ENCODE results near the gene PHLDA2. TPM values are rescaled to one million over a fixed set of nuclear protein-coding genes. Genes with fewer than 3 reads are reported as not detected.

The PHLDA2 gene
- total and polyA plus RNA-seq, 2 experiments from 2014 or later: 3.8 to 16.5 TPM

DNA sequence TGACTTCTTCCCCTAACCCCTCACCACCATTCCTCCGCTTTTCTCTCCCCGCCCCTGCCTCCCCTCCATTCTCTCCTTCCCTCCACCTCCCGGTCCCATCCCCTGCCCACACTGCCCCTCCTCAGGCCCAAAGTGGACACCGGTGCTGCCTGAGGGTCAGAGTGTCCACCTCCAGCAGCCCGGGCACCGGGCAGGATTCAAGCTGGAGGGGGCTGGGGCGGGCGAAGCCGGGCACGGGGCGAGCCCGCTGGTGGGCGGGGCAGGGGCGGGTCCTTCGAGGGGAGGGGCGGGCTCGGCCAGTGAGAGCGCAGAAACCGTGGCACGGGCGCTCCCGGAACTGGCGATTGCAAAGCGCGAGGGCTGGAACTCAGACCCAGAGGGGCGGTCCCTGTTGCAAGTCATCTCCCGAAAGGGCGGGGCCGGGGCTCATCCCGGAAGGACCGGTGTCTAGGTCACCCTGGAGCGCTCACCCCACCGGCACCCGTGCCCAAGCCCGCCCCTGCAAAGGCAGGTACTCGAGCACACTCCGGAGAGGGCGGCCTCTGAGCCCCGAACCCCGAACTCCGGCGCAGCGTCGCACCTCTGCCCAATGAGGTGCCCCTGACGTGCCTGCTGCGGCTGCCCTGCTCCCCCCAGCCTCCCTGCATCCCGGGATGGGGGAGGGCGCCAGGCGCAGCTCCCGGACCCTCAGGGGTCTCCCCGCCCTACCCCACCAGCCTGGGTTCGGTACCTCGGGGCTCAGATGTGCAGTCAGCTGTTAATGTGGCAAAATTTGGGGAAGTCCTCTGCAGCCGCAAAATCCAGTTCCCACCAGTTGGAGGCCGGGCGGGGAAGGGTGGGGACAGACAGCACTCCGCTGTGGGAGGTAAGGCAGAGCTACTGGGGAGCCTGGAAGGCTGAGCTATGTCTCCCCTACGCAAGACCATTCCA lies 27.1 kb downstream of the PHLDA2 start:
- H3K79me2 ChIP-seq (replicated peaks; ENCODE audit: insufficient read depth): no peaks in the 10 kb centered on the region
- DNase-seq (ENCODE audit: low spot score): peak; percentile 99
- H3K4me3 ChIP-seq: peak overlapping the region; percentile 72
- peaks cover 13% of the 10 kb centered on the region for H3K36me3 Mint-ChIP-seq (ENCODE audit: low read depth)
- no peak overlapping the region for H3K27ac ChIP-seq (ENCODE audit: low read depth)
- H3K4me2 ChIP-seq: peak overlapping the region; percentile 92
- H3K4me1 ChIP-seq (ENCODE audit: insufficient read depth): peaks cover 5% of the 10 kb centered on the region; the same call in 1 of the 2 replicates
- H3K27me3 Mint-ChIP-seq (ENCODE audit: insufficient read depth, low read depth, poor library complexity): peaks cover 41% of the 10 kb centered on the region
- no peaks in the 10 kb centered on the region for H3F3A ChIP-seq (replicated peaks; ENCODE audit: low read depth)
- ATAC-seq: peak; percentile 90
- H3K27ac Mint-ChIP-seq: no peak overlapping the region
- H3K9me3 Mint-ChIP-seq: peaks cover 14% of the 10 kb centered on the region; the same call in 2 of the 3 replicates
- H3K4me3 Mint-ChIP-seq: peak overlapping the region; percentile 69
- peak overlapping the region; percentile 85 for H2AFZ ChIP-seq
- TF ChIP-seq STAT1 (IDR thresholded peaks at IDR 0.05; ENCODE audit: unreplicated experiment) (no peak), CTCF (conservative IDR thresholded peaks at IDR 0.05; ENCODE audit: low read depth in 2 of 2) (no peak), POLR2AphosphoS5 (IDR thresholded peaks at IDR 0.05; ENCODE audit: low read depth) (peak; percentile 71)
- TF ChIP-seq, protein P1, sequence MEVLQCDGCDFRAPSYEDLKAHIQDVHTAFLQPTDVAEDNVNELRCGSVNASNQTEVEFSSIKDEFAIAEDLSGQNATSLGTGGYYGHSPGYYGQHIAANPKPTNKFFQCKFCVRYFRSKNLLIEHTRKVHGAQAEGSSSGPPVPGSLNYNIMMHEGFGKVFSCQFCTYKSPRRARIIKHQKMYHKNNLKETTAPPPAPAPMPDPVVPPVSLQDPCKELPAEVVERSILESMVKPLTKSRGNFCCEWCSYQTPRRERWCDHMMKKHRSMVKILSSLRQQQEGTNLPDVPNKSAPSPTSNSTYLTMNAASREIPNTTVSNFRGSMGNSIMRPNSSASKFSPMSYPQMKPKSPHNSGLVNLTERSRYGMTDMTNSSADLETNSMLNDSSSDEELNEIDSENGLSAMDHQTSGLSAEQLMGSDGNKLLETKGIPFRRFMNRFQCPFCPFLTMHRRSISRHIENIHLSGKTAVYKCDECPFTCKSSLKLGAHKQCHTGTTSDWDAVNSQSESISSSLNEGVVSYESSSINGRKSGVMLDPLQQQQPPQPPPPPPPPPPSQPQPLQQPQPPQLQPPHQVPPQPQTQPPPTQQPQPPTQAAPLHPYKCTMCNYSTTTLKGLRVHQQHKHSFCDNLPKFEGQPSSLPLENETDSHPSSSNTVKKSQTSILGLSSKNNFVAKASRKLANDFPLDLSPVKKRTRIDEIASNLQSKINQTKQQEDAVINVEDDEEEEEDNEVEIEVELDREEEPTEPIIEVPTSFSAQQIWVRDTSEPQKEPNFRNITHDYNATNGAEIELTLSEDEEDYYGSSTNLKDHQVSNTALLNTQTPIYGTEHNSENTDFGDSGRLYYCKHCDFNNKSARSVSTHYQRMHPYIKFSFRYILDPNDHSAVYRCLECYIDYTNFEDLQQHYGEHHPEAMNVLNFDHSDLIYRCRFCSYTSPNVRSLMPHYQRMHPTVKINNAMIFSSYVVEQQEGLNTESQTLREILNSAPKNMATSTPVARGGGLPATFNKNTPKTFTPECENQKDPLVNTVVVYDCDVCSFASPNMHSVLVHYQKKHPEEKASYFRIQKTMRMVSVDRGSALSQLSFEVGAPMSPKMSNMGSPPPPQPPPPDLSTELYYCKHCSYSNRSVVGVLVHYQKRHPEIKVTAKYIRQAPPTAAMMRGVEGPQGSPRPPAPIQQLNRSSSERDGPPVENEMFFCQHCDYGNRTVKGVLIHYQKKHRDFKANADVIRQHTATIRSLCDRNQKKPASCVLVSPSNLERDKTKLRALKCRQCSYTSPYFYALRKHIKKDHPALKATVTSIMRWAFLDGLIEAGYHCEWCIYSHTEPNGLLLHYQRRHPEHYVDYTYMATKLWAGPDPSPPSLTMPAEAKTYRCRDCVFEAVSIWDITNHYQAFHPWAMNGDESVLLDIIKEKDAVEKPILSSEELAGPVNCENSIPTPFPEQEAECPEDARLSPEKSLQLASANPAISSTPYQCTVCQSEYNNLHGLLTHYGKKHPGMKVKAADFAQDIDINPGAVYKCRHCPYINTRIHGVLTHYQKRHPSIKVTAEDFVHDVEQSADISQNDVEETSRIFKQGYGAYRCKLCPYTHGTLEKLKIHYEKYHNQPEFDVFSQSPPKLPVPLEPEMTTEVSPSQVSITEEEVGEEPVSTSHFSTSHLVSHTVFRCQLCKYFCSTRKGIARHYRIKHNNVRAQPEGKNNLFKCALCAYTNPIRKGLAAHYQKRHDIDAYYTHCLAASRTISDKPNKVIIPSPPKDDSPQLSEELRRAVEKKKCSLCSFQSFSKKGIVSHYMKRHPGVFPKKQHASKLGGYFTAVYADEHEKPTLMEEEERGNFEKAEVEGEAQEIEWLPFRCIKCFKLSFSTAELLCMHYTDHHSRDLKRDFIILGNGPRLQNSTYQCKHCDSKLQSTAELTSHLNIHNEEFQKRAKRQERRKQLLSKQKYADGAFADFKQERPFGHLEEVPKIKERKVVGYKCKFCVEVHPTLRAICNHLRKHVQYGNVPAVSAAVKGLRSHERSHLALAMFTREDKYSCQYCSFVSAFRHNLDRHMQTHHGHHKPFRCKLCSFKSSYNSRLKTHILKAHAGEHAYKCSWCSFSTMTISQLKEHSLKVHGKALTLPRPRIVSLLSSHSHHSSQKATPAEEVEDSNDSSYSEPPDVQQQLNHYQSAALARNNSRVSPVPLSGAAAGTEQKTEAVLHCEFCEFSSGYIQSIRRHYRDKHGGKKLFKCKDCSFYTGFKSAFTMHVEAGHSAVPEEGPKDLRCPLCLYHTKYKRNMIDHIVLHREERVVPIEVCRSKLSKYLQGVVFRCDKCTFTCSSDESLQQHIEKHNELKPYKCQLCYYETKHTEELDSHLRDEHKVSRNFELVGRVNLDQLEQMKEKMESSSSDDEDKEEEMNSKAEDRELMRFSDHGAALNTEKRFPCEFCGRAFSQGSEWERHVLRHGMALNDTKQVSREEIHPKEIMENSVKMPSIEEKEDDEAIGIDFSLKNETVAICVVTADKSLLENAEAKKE (CRISPR knock-in tag; IDR thresholded peaks at IDR 0.05): no peak
- H3K27me3 ChIP-seq (ENCODE audit: insufficient read depth): peaks cover 4% of the 10 kb centered on the region; the same call in 1 of the 2 replicates
- H3K4me1 Mint-ChIP-seq: peaks cover 19% of the 10 kb centered on the region
- H3K36me3 ChIP-seq (ENCODE audit: insufficient read depth): no peaks in the 10 kb centered on the region
- no peaks in the 10 kb centered on the region for H3K9me2 ChIP-seq (ENCODE audit: insufficient read depth)
- H4K20me1 ChIP-seq (replicated peaks; ENCODE audit: insufficient read depth): no peaks in the 10 kb centered on the region; the same call in 1 of the 2 replicates
